ENCODE results near the gene ZNF577.

Gene ZNF577

GRCh38 chr19:51905206-51905605 is 17.5 kb upstream of the ZNF577 start:
- Mint-ChIP-seq H3K9me3 (peaks cover 69% of the 10 kb centered on the region), H3K27ac (peak overlapping the region; percentile 90 to 97 (median 96)), H3K36me3 (ENCODE audit: low read depth) (peaks cover 51% of the 10 kb centered on the region), H3K4me1 (peaks cover 16% of the 10 kb centered on the region), H3K27me3 (ENCODE audit: low read depth) (peaks cover 23% of the 10 kb centered on the region), H3K4me3 (peak overlapping the region; percentile 98 to 100 (median 98))
- TF ChIP-seq, protein P1, sequence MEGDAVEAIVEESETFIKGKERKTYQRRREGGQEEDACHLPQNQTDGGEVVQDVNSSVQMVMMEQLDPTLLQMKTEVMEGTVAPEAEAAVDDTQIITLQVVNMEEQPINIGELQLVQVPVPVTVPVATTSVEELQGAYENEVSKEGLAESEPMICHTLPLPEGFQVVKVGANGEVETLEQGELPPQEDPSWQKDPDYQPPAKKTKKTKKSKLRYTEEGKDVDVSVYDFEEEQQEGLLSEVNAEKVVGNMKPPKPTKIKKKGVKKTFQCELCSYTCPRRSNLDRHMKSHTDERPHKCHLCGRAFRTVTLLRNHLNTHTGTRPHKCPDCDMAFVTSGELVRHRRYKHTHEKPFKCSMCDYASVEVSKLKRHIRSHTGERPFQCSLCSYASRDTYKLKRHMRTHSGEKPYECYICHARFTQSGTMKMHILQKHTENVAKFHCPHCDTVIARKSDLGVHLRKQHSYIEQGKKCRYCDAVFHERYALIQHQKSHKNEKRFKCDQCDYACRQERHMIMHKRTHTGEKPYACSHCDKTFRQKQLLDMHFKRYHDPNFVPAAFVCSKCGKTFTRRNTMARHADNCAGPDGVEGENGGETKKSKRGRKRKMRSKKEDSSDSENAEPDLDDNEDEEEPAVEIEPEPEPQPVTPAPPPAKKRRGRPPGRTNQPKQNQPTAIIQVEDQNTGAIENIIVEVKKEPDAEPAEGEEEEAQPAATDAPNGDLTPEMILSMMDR (IDR thresholded peaks at IDR 0.05; ENCODE audit: unreplicated experiment in 3 of 3): no peak

GRCh38 chr19:51904331-51905165 is 16.8 kb upstream of the ZNF577 start, which contains the start of gene ZNF649:
Gene ZNF649, minus strand, starts transcription at chr19:51905017. Its CDS starts 4,910 bp downstream, at chr19:51900107.
- peaks cover 23% of the 10 kb centered on the region for H3K27me3 Mint-ChIP-seq (ENCODE audit: low read depth)
- H3K27ac Mint-ChIP-seq: peak within 1 kb of the TSS; percentile 90 to 97 (median 96)
- TF ChIP-seq, protein P1 (IDR thresholded peaks at IDR 0.05; ENCODE audit: unreplicated experiment in 3 of 3): no peak
- H3K4me1 Mint-ChIP-seq: peaks cover 16% of the 10 kb centered on the region
- peaks cover 58% of the 10 kb centered on the region for H3K36me3 Mint-ChIP-seq (ENCODE audit: low read depth)
- H3K4me3 Mint-ChIP-seq: peak within 1 kb of the TSS; percentile 98 to 100 (median 98)
- peaks cover 72% of the 10 kb centered on the region for H3K9me3 Mint-ChIP-seq

DNA sequence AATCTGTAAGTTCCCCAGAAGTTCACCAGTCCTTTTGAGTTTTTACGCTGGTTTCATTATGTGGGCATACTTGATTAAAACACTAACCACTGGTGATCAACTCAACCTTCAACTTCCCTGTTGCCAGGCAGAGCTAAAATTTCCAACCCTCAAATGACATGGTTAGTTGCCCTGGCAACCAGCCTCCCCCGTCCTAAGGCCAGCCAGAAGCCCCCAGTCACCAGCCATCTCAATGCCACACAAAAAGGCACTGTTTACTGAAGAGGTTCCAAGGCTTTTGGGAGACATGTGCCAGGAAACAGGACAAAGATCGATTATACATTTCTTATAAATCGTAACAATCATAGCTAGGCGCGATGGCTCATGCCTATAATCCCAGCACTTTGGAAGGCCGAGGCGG is 15.4 kb upstream of the ZNF577 start:
- peak overlapping the region; percentile 98 to 100 (median 98) for H3K4me3 Mint-ChIP-seq
- TF ChIP-seq, protein P1 (IDR thresholded peaks at IDR 0.05; ENCODE audit: unreplicated experiment in 3 of 3): no peak
- H3K36me3 Mint-ChIP-seq (ENCODE audit: low read depth): peaks cover 72% of the 10 kb centered on the region
- peaks cover 69% of the 10 kb centered on the region for H3K9me3 Mint-ChIP-seq
- peaks cover 20% of the 10 kb centered on the region for H3K27me3 Mint-ChIP-seq (ENCODE audit: low read depth)
- peak overlapping the region in 2 of 3 experiments; percentile 29 to 50 for H3K27ac Mint-ChIP-seq
- peaks cover 16% of the 10 kb centered on the region for H3K4me1 Mint-ChIP-seq

DNA sequence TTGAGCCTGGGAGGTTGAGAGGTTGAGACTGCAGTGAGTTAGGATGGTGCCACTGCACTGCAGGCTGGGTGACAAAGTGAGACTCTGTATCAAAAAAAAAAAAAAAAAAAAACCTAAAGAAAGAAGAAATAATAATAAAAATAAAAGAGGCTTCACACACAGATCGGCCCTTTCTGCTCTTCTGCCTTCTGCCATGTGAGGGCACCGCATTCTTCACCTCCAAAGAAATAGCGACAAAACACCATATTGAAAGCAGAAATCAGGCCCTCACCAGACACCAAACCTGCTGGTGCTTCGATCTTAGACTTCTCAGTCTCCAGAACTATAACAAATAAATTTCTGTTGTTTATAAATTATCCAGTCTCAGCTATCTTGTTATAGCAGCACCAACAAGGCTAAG is 14.1 kb upstream of the ZNF577 start:
- peaks cover 82% of the 10 kb centered on the region for H3K36me3 Mint-ChIP-seq (ENCODE audit: low read depth)
- peaks cover 16% of the 10 kb centered on the region for H3K4me1 Mint-ChIP-seq
- TF ChIP-seq, protein P1 (IDR thresholded peaks at IDR 0.05; ENCODE audit: unreplicated experiment in 3 of 3): no peak
- H3K9me3 Mint-ChIP-seq: peaks cover 70% of the 10 kb centered on the region
- H3K27ac Mint-ChIP-seq: no peak overlapping the region
- peaks cover 13% of the 10 kb centered on the region for H3K27me3 Mint-ChIP-seq (ENCODE audit: low read depth)
- H3K4me3 Mint-ChIP-seq: peak overlapping the region; percentile 19 to 51 (median 42)

GRCh38 chr19:51891193-51891747 is 3.5 kb upstream of the ZNF577 start:
- Mint-ChIP-seq H3K9me3 (peaks cover 72% of the 10 kb centered on the region), H3K4me1 (peaks cover 14% of the 10 kb centered on the region), H3K36me3 (ENCODE audit: low read depth) (peaks cover 97% of the 10 kb centered on the region), H3K27ac (no peak overlapping the region), H3K4me3 (no peak overlapping the region), H3K27me3 (ENCODE audit: low read depth) (no peaks in the 10 kb centered on the region)
- TF ChIP-seq, protein P1 (IDR thresholded peaks at IDR 0.05; ENCODE audit: unreplicated experiment in 3 of 3): no peak

All from nephron (organoid).